HuH-7.5 (cell line): ENCODE data around the gene CADM2.
"Not testable (repeated sequence)": the region's sequence is repeated elsewhere in the genome, so short reads cannot be mapped to it uniquely, and the experiment has no call there.

Experiments
- DNase-seq: peaks from one replicate; pipeline ENCODE4 v3.0.0; 2011; ENCODE audit warnings: low spot score

CADM2 gene

DNA sequence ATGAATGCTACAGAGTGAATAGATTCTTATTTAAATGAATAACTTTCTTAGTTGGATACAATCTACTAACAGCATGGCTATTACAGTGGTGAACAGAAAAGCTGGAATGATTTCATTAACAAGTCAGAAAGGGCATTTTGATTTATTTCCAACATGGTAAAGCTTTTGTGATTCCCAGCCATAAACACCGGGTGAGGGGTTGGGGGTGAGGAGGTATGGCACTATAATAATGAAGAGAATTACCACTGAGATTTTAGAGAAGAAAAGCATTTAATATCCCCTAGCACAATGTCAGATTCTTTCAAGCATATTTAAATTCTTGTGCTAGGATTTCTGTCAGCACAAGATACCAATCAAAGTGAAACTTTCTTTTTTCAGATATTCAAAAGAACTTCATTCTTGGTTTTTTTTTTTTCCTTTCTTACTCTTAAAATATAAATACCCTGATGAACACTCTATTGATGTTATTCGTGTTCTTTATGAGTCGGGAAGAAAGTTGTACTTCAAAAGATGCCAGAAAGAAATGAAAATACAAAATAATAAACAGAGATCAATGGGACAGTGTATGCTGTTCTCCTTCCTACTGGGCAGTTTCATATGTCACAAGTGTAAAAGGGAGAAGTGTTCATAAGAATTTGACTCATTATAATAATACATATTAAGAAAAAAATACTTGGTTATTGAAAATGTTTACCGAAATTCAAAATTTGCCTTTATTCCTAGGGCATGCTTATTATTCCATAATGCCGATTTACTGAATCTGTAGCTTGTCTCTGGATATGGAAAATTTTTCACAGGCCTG lies 522.8 kb downstream of the CADM2 start:
- no peak for DNase-seq

GRCh38 chr3:85482213-85482490 lies 523.4 kb downstream of the CADM2 start:
- no peak for DNase-seq

DNA sequence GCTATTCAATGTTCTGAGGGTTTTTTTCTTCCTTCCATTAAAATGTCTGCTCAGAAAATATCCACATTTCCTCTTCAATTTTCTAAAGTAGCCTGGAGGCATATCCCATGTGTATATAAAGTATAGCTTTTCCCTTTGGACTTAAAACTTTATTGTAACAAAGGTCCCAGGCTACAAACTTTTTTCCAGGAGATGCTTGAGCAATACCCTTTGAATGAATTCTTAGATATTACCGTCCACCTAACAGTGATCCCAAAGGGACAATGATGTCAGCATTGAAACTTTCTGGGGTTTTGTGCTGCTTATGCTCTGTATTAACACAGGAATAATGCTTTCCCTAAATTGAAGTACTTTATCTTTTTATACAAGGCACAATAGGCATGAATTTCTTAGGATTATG lies 525.2 kb downstream of the CADM2 start:
- no peak for DNase-seq

GRCh38 chr3:85487375-85487774 lies 528.6 kb downstream of the CADM2 start:
- no peak for DNase-seq

- no peak for DNase-seq
Measured at GRCh38 chr3:85495602-85496001, 536.8 kb downstream of the CADM2 start.

GRCh38 chr3:85498177-85498576 lies 539.4 kb downstream of the CADM2 start:
- DNase-seq: no peak

GRCh38 chr3:85502148-85502875 lies 543.5 kb downstream of the CADM2 start:
- DNase-seq: no peak

DNA sequence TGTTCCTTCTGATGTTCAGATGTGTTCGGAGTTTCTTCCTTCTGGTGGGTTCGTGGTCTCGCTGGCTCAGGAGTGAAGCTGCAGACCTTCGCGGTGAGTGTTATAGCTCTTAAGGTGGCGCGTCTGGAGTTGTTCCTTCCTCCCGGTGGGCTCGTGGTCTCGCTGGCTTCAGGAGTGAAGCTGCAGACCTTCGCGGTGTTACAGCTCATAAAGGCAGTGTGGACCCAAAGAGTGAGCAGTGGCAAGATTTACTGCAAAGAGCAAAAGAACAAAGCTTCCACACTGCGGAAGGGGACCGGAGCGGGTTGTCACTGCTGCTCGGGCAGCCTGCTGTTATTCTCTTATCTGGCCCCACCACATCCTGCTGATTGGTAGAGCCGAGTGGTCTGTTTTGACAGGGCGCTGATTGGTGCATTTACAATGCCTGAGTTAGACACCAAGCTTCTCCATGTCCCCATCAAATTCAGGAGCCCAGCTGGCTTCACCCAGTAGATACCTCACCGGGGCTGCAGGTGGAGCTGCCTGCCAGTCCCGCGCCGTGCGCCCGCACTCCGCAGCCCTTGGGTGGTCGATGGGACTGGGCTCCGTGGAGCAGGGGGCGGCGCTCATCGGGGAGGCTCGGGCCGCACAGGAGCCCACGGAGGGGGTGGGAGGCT lies 545.5 kb downstream of the CADM2 start:
- not testable (repeated sequence) for DNase-seq

DNA sequence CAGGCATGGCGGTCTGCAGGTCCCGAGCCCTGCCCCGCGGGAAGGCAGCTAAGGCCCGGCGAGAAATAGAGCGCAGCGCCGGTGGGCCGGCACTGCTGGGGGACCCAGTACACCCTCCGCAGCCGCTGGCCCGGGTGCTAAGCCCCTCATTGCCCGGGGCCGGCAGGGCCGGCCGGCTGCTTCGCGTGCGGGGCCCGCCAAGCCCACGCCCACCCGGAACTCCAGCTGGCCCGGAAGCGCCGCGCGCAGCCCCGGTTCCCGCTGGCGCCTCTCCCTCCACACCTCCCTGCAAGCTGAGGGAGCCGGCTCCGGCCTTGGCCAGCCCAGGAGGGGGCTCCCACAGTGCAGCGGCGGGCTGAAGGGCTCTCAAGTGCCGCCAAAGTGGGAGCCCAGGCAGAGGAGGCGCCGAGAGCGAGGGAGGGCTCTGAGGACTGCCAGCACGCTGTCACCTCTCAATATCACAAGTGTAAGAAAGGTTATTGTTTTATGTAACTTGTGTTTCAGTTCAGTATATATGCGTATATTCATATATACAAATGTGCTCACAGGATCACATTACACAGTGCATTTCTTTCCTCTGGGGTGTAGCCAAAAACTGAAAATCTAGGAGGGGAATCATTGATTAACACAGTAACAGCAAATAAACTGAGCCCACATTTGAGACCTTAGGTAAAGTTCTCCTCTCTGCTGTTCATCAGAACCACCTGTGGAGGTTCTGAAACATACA lies 546.2 kb downstream of the CADM2 start:
- not testable (repeated sequence) for DNase-seq

DNA sequence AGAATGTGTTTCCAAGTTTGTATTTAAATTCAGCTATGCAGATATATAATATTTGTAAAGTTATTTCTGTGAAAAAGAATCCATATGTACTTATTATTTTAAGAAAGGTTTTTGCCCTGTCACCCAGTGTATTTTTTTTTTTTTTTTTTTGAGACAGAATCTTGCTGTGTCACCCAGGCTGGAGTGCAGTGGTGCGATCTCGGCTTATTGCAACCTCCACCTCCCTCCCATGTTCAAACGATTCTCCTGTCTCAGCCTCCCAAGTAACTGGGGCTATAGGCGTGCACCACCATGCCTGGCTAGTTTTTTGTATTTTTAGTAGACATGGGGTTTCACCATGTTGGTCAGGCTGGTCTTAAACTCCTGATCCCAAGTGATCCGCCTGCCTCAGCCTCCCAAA lies 548.3 kb downstream of the CADM2 start:
- DNase-seq: not testable (repeated sequence)

DNA sequence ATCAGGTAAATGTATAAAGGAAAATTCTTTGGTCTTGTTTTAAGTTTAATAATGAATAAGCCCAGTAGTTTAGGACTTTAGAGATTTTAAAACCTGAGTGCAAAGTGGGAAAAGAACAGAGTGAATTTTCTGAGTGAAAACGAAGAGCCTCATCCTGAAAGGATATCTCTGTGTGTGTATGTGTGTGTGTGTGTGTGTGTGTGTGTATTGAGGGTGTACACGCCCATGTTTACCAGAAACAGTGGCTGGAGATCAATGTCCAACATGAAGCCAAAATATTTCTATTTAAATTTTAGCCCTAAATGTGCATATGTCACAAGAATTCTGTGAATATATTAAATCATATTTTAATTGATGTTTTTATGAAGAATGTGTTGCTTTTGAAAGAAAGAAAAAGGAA lies 549.9 kb downstream of the CADM2 start:
- no peak for DNase-seq

DNA sequence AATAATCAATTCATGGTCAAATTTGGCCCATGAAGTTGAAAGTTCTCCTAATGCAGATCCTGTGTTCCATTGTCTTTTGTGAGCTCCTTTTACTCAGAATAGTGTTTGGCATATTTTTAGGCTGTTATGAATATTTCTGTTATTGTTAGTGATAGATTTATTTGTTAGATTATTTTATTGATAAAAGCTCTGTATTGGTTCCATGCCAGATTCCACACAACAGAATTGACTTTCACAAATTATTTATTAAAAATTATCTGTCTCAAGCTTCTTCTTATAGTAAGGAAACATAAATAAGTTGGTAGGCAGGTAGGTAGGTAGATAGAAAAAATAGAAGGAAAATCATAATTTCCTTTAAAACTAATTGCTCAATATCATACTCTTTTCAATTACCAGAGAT lies 557.4 kb downstream of the CADM2 start:
- DNase-seq: no peak

- no peak for DNase-seq
Measured at GRCh38 chr3:85524104-85524503, 565.3 kb downstream of the CADM2 start.

DNA sequence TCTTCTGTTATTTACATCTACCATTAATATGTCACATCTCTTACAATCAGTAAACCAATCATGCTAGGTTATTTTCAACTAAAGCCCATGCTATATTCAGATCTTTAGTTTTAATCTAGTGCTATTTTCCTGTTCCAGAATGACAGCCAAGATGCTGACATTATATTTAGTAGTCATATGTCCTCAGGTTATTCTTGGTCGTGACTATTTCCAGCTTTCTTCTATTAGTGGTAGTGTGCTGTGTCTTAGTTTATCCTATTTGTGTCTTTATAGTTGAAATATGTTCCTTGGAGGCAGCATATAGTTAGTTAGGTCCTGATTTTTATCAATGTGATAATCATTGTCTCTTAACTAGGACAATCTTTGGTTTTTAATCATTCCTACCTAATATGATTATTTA lies 566.5 kb downstream of the CADM2 start:
- DNase-seq: no peak

DNA sequence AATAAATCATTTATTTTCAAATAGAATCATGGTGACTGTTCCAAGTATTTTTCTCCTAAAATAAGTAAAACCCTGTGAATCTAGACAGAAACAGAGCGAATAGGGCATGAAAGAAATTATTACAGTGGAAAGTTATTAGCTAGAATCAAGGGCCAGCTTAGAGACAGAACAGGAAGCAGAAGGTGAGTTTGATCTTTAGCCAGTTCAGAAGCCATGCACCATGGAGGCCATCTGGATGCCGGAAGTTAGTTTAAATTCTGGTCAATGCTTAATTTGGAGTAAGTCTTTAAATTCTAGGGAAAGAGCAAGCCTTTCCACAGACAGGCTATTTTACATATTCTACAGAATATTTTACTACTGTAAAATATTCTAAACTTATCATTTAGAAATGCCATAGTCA lies 574.8 kb downstream of the CADM2 start:
- no peak for DNase-seq

DNA sequence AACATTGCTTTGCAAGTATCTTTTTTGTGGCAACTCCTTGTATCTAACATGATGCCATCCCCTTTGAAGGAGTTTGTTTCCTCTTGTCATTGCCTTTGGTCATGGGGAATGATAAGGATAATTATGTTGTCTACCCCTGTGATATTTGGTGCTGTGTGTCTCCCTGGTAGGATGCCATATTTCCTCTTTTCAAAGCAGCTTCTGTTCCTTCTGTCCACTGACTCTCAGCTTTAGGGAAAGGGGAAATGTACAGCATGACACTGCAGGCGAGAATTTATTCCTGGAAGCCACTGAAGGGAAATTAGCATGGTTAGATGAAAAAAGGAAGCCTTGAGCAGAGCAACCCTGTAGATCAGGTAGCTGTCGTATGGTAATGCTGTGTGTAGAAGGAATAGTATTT lies 576.7 kb downstream of the CADM2 start:
- DNase-seq: no peak

DNA sequence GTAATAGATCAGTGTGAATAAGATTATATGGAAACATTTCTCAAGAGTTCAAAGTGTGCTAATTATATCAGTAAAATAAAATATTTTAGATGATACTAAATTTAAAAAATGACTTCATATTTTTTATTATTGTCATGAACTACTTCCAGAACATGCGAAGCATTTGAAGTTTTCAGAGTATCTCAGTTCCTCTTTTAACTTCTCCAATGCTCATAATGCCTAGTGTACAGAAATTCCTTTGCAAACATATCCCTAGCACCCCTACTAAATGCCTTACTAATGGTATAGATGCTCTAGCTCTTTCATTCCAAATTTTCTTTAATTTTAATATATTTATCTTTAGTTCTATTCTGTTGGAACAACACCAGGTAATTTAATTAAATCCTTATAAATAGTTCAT lies 580.4 kb downstream of the CADM2 start:
- DNase-seq: no peak

DNA sequence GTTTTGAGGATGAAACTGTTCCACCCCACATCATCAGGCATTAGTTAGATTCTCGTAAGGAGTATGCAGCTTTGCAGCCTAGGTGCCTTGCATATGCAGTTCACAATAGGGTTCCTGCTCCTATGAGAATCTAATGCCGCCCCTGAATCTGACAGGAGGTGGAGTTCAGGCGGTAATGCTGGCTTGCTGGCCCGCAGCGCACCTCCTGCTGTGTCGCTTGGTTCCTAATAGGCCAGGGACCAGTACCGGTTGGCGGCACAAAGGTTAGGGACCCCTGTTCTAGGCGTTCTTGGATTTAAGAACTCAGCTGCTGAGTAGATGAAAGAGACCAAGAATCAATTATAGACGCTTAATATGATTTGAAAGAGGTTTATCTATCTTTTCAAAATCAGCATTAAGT lies 595.4 kb downstream of the CADM2 start:
- DNase-seq: no peak

DNA sequence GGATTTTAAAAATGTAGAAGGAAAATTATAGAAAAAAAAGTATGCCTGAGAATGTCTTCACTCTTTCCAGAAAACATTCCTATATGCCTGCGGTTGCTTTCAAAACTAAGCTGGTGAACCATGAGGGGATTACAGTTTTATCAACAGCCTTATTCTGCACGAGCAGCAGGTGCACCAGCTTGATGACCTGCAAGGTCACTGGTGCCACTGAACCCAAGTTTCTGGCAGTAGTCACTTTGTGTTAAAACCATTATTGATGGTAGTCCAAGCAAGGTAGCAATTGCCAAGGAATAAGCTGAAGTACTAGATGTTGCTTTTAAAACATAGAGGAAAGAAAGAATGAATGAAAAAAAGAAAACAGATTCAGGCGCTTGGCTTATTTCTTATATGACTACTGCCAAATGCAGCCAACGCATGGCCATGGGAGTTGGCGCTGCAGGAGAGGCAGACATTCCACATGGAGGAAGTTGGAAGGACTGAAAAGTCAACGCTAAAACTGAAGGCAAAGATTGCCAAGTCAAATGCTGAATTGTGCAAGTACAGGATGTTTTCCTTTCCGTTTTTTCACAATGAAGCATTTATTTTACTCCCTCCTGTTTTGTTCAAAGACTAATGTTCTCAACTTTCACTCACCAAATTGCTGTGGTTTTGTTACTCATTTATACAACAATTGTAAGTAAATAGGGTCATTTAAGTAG lies 601.4 kb downstream of the CADM2 start:
- DNase-seq: no peak

GRCh38 chr3:85567071-85567676 lies 608.4 kb downstream of the CADM2 start:
- DNase-seq: no peak

DNA sequence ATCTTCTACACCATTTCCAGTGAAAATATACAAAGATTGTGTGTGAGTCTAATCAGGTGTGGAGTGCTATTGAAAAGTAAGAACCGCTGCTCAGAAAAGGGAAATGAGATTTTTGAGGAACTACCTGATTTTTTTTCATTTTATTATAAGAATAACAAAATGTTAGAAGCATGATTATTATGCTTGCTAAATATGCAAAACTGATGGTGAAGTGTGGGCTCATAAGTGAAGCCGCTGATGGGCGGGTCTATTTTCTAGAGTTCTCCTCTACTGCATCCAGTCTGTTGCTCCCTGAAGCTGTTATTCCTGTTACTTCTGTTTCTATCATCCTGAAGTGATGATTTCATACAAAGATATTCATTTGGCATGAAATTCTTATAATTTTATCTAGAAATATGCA lies 612.0 kb downstream of the CADM2 start:
- no peak for DNase-seq

GRCh38 chr3:85571835-85572234 lies 613.0 kb downstream of the CADM2 start:
- DNase-seq: no peak
